ENCODE results near the gene IRX4. TPM values are rescaled to one million over a fixed set of nuclear protein-coding genes. Genes with fewer than 3 reads are reported as not detected.

Gene IRX4
- total and polyA plus RNA-seq, 2 donors (not counting 1 experiment from before 2014, with no cell fraction given): not detected

- Histone ChIP-seq H4K20me1 (ENCODE audit: control insufficient read depth, extremely low read depth, insufficient read depth, low read length) (no peaks in the 10 kb centered on the region), H3K4me1 (ENCODE audit: control insufficient read depth, extremely low read depth, insufficient read depth, low read length) (no peaks in the 10 kb centered on the region), H3K9ac (ENCODE audit: insufficient read depth, low read length) (no peak overlapping the region), H3K79me2 (ENCODE audit: control insufficient read depth, insufficient read depth, low read length) (no peaks in the 10 kb centered on the region), H3K36me3 (ENCODE audit: control insufficient read depth, insufficient read depth, low read length) (no peaks in the 10 kb centered on the region), H3K27ac (ENCODE audit: insufficient read depth, low read length) (no peak overlapping the region), H3K4me3 (replicated peaks in 1 of 4; ENCODE audit: control extremely low read depth in 1 of 4, insufficient read depth in 1 of 4, low read depth in 3 of 4, low read length in 4 of 4) (no peak overlapping the region), H2AFZ (ENCODE audit: low read length) (no peak overlapping the region), H3K27me3 (ENCODE audit: control insufficient read depth, insufficient read depth, low read length) (peaks cover 17% of the 10 kb centered on the region), H3K4me2 (ENCODE audit: extremely low read depth, insufficient read depth, low read length) (no peak overlapping the region), H3K9me3 (ENCODE audit: control insufficient read depth, insufficient read depth, low read depth, low read length) (no peaks in the 10 kb centered on the region)
- TF ChIP-seq, protein P1, sequence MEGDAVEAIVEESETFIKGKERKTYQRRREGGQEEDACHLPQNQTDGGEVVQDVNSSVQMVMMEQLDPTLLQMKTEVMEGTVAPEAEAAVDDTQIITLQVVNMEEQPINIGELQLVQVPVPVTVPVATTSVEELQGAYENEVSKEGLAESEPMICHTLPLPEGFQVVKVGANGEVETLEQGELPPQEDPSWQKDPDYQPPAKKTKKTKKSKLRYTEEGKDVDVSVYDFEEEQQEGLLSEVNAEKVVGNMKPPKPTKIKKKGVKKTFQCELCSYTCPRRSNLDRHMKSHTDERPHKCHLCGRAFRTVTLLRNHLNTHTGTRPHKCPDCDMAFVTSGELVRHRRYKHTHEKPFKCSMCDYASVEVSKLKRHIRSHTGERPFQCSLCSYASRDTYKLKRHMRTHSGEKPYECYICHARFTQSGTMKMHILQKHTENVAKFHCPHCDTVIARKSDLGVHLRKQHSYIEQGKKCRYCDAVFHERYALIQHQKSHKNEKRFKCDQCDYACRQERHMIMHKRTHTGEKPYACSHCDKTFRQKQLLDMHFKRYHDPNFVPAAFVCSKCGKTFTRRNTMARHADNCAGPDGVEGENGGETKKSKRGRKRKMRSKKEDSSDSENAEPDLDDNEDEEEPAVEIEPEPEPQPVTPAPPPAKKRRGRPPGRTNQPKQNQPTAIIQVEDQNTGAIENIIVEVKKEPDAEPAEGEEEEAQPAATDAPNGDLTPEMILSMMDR (conservative IDR thresholded peaks at IDR 0.05 in 1 of 2, IDR thresholded peaks at IDR 0.05 in 1 of 2; ENCODE audit: low read depth in 1 of 2, low read length in 2 of 2): no peak
- no peak for TF ChIP-seq EZH2 (IDR thresholded peaks at IDR 0.05; ENCODE audit: low read length, missing control alignments)
- no peak for DNase-seq (ENCODE audit: low read depth in 2 of 2)
These were observed 35.1 kb downstream of the IRX4 start for GRCh38 chr5:1847611-1848010.

- Histone ChIP-seq H3K4me3 (replicated peaks in 1 of 4; ENCODE audit: control extremely low read depth in 1 of 4, insufficient read depth in 1 of 4, low read depth in 3 of 4, low read length in 4 of 4) (no peak overlapping the region), H3K36me3 (ENCODE audit: control insufficient read depth, insufficient read depth, low read length) (no peaks in the 10 kb centered on the region), H3K4me2 (ENCODE audit: extremely low read depth, insufficient read depth, low read length) (no peak overlapping the region), H2AFZ (ENCODE audit: low read length) (no peak overlapping the region), H3K79me2 (ENCODE audit: control insufficient read depth, insufficient read depth, low read length) (no peaks in the 10 kb centered on the region), H3K9me3 (ENCODE audit: control insufficient read depth, insufficient read depth, low read depth, low read length) (no peaks in the 10 kb centered on the region), H3K27me3 (ENCODE audit: control insufficient read depth, insufficient read depth, low read length) (peaks cover 17% of the 10 kb centered on the region), H4K20me1 (ENCODE audit: control insufficient read depth, extremely low read depth, insufficient read depth, low read length) (no peaks in the 10 kb centered on the region), H3K27ac (ENCODE audit: insufficient read depth, low read length) (no peak overlapping the region), H3K4me1 (ENCODE audit: control insufficient read depth, extremely low read depth, insufficient read depth, low read length) (no peaks in the 10 kb centered on the region), H3K9ac (ENCODE audit: insufficient read depth, low read length) (no peak overlapping the region)
- DNase-seq (ENCODE audit: low read depth in 2 of 2): no peak
- no peak for TF ChIP-seq EZH2 (IDR thresholded peaks at IDR 0.05; ENCODE audit: low read length, missing control alignments)
- TF ChIP-seq, protein P1 (conservative IDR thresholded peaks at IDR 0.05 in 1 of 2, IDR thresholded peaks at IDR 0.05 in 1 of 2; ENCODE audit: low read depth in 1 of 2, low read length in 2 of 2): no peak
These were observed 35.7 kb downstream of the IRX4 start for GRCh38 chr5:1847056-1847455.

DNA sequence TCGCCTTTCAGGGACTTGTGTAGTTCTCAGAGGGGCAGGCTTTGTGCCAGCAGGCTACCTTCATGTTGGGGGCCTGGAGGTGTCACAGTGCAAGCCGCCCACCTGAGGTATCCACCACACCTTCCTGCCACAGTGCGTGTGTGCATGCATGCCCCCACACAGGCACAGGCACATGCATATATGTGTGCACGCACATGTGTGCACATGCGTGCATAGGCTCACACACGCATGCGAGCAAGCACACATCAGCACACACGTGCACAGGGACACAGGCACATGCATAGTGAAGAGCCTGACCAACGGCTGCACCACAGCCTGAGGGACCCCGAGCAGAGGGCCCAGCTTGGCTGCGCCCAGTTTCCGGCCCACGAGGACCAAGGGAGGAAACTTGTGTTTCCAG is 36.1 kb downstream of the IRX4 start:
- no peaks in the 10 kb centered on the region for H4K20me1 ChIP-seq (ENCODE audit: control insufficient read depth, extremely low read depth, insufficient read depth, low read length)
- H3K36me3 ChIP-seq (ENCODE audit: control insufficient read depth, insufficient read depth, low read length): no peaks in the 10 kb centered on the region
- H3K4me2 ChIP-seq (ENCODE audit: extremely low read depth, insufficient read depth, low read length): no peak overlapping the region
- no peaks in the 10 kb centered on the region for H3K4me1 ChIP-seq (ENCODE audit: control insufficient read depth, extremely low read depth, insufficient read depth, low read length)
- no peak for DNase-seq (ENCODE audit: low read depth in 2 of 2)
- no peaks in the 10 kb centered on the region for H3K79me2 ChIP-seq (ENCODE audit: control insufficient read depth, insufficient read depth, low read length)
- peaks cover 13% of the 10 kb centered on the region for H3K27me3 ChIP-seq (ENCODE audit: control insufficient read depth, insufficient read depth, low read length)
- no peak for TF ChIP-seq EZH2 (IDR thresholded peaks at IDR 0.05; ENCODE audit: low read length, missing control alignments)
- TF ChIP-seq, protein P1 (conservative IDR thresholded peaks at IDR 0.05 in 1 of 2, IDR thresholded peaks at IDR 0.05 in 1 of 2; ENCODE audit: low read depth in 1 of 2, low read length in 2 of 2): no peak
- H3K9ac ChIP-seq (ENCODE audit: insufficient read depth, low read length): no peak overlapping the region
- no peak overlapping the region for H3K4me3 ChIP-seq (replicated peaks in 1 of 4; ENCODE audit: control extremely low read depth in 1 of 4, insufficient read depth in 1 of 4, low read depth in 3 of 4, low read length in 4 of 4)
- no peak overlapping the region for H3K27ac ChIP-seq (ENCODE audit: insufficient read depth, low read length)
- H2AFZ ChIP-seq (ENCODE audit: low read length): no peak overlapping the region
- H3K9me3 ChIP-seq (ENCODE audit: control insufficient read depth, insufficient read depth, low read depth, low read length): no peaks in the 10 kb centered on the region

Data from fibroblast of lung (primary cell).